Fibroblast of skin of left quadriceps (primary cell): ENCODE results near the gene CARD11.

Experiments
- DNase-seq, 2 experiments: peaks; one replicate each; pipeline ENCODE4 v3.0.0-alpha.2; 2013; ENCODE audit warnings: low read depth in 2 of 2

Gene CARD11

DNA sequence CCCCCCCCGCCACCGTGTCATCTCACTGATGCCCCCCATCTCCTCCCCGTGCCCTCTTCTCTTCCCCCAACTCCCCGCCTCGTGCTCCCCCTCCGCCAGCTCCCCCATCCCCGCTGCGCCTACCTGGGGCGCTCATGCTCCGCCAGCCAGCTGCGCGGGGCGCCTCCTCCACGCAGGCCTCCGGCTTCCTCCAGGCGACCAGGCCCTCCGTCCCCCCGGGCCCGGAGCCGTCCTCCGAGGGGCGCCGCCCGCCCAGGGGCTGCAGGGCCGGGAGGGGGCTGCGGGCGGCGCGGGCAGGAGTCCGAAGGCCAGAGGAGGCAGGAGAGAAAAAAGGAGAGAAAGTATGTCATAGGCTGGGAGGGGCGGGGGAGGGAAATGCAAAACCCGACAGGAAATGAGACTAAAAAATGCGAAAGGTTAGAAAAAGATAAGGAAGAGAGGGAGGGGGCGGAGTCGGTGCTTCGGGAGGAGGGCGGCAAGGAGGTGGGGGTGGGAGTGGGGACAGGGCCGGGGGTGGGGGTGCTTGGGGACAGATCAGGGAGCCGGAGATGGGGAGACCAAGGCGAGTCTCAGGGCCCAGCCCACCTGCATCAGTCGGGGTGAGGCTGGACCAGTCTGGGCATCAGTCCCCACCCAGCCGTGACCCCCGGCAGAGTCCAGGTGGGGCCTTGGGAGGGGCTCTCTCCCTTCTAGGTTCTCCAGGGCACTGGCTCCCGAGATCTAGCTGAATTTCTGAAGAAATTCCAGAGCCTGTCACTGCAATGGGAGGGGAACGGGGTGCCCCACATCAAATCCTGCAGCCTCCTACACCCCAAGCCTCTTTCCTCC lies at the start of gene CARD11:
TSS of gene CARD11 (minus strand) at position 324 of the 828 bp plus-strand sequence. CDS start 85,361 bp downstream, outside the sequence.
- DNase-seq, result no peak

DNA sequence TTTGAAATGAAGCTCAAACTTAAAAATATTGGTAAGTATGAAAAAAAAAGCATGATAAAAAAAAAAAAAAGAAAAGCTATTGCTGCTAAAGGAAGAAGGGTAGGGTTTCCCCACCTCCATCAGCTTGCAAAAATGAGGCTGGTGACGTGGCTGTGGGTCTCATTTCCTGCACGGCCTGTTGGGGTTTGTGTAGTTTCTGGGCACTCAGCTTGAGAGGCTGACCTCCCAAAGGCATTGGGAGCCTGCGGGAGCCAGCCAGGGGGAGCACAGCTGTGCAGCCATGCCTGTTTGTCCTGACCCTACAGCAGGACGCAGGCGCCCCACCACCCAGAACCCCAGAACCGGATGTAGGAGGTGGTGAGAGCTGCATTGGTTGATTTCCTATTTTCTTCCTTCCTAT lies 48.8 kb upstream of the CARD11 start:
- no peak for DNase-seq

DNA sequence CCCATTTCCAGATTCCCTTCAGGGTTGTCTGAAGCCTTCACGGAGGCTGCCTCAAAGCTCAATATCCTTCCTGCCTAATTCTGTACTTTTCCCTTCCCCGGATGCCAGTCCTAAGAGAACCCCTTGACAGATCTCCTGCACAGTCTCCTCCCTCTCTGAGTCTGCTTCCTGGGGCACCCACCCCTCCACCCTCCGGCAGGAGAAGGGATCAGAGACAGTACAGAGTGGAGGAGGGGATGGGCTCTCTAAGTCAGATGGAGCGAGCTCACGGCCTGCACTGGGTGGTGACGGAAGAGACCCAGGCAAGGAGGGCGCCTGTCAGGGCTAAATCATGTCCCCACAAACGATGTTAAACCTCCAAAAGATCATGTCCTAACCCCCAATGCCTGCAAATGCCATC lies 48.0 kb upstream of the CARD11 start:
- no peak for DNase-seq

DNA sequence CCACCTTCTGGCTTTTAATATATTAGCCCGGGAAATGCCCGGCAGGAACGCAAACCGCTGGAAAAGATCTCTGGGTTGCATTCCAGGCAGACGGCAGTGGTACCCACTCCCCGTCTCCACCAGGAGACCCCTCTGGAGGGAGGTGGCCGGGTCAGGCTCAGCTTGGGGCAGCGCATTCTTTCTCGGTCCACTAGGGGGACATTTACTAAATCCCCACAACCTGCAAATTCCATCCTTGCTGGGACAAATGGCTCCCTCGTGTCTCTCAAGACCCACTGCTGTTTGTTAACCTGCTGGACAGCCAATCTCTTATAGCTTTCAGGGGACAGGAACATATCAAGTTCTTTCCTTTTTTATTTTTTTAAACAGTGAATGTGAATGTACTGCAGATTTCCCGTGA lies 45.8 kb upstream of the CARD11 start:
- no peak for DNase-seq

DNA sequence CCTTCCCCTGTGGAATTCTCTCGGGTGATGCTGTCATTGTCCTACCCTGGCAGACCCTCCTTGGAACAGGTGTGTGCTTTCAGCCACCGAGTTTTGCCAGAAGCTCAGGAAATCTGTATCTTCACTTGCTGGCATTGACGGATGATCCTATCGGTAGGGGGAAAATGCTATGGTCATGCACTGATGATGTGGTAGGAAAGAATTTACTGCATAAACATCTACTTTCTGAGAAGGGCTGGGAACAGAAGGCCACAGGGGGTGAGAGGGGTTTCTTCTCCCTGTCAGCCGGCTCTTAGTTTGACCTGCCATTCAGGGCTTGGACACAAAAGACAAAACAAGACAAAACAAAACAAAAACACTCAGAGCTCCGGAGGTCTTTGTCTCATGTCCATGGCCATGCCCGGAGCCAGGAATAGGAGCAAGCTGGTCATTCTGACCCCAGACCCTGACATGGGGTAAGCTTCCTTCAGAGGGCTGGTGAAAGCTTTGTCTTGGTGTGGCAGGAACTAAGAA lies 43.6 kb upstream of the CARD11 start:
- no peak for DNase-seq

DNA sequence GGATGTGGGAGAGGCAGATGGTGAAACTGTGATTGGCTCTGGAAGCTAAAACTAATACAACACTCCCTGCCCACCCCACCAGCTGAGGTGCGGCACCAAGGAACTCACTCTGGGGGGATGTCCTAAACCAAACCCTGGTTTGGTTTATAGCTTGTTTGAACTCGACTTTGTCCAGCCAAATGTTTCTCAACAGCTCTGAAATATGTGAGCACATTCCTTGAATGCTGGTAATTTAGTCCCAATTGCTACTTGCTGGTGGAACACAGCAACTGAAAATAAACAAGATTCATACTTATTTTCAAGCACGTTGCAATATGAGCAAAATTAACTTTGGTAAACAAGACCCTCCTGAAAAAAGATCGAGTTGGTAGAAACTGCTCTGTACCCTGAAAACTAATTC lies 39.7 kb upstream of the CARD11 start:
- DNase-seq, result no peak

DNA sequence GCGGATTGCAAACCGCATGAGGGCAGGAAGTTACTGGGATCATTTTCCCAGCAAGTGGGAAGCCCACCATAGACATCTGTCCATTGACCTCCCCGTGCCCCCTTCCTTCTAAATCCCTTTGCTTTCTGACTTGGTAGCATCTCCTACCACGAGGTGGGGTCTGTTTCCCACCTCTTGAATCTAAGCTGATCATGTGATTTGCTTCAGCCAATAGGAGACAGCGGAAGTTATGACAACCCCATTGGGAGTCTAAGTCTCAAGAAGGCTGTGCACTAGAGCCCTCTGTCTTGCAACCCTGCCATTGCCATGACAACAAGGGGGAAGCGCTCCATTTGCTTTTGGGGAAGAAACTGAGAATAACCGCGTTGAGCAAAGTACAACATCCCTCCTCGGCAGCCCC lies 39.2 kb upstream of the CARD11 start:
- no peak for DNase-seq

DNA sequence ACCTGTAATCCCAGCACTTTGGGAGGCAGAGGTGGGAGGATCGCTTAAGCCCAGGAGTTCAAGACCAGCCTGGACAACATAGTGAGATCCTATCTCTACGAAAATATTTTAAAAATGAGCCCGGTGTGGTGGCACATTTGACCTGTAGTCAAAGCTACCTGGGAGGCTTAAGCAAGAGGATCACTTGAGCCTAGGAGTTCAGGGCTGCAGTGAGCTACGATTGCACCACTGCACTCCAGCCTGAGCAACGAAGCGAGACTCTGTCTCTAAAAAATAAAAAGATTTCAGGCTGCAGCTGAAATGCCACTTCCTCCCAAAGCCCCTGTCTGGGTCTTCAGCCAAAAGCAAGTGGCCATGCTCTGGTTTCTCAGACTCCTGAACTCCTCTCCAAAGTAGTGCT lies 38.7 kb upstream of the CARD11 start:
- DNase-seq, result no peak

DNA sequence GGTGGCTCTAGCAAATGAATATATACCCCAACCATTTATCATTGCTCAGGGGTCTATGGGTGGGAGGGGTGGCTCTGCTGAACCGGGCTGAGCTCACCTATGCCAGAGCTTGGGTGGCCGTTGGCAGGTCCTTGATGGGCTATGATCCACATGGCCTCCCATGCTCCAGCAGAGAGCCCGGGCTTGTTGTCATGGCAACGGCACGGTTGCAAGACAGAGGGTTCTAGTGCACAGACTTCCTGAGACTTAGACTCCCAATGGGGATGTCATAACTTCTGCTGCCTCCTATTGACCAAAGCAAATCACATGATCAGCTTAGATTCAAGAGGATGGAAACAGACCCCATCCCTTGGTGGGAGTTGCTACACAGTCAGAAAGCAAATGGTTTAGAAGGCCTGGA lies 36.4 kb upstream of the CARD11 start:
- DNase-seq, result no peak

DNA sequence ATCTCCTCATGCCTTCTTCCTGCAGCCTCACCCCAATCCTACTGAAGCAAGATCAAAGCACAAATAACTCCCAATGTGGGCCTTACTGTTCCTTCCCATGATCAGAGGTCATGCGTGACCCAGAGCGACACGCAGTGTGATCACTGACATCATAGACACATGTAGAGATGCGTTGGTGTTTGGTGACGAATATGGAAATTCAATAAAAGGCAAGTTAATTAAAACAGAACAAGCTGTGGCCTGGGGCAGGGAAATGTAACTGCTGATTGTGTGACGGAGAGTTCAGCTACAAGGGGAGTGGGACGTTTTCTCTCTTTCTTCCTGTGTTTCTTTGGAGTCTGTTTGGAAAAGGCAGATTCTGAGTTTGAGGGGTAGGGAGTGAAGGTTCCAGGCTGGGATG lies 34.8 kb upstream of the CARD11 start:
- DNase-seq, result no peak

DNA sequence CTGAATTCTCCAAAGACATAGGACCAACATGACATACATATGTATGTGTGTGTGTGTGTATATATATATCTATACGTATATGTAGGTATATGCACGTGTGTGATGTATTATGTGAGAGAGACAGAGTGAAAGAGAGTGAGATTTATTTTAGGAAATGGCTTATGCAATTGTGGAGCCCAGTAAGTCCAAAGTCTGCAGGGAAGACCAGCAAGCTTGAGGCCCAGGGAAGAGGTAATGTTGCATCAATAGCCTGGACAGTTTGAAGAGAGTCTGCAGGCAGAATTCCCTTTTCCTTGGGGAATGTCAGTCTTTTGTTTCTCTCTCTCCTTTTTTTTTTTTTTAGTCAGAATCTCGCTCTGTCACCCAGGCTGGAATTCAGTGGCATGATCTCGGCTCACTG lies 33.0 kb upstream of the CARD11 start:
- DNase-seq, result no peak

DNA sequence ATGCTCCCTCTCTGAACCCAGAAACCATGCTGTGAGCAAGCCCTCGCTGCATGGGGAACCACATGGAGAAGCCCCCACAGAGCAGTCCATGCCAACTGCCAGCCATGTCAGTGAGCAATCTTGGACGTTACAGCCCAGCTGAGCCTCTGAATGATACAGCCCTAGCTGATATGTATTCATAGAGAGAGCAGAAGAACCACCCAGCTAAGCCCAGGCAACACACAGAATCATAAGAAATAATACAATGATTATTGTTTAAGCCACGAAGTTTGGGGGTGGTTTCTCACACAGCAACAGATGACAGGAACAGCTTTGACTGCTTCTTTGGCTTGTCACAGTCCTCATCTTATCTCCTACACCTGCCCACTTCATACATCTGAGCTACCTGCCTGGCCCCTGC lies 32.5 kb upstream of the CARD11 start:
- DNase-seq, result no peak

DNA sequence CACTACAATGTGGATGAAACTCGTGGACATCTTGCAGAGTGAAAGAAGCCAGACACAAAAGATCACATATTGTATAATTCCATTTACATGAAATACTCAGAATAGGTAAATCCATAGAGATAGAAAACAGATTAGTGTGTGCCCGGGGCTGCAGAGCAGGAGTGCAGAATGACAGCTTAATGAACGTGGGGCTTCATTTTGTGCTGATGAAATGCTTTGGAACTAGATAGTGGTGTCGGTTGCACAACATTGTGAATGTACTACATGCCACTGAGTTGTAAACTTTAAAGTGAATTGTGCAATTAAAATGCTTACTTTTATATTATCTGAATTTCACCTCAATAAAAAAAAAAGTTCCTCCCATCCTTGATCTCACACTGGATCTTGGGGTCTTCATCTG lies 31.8 kb upstream of the CARD11 start:
- no peak for DNase-seq

DNA sequence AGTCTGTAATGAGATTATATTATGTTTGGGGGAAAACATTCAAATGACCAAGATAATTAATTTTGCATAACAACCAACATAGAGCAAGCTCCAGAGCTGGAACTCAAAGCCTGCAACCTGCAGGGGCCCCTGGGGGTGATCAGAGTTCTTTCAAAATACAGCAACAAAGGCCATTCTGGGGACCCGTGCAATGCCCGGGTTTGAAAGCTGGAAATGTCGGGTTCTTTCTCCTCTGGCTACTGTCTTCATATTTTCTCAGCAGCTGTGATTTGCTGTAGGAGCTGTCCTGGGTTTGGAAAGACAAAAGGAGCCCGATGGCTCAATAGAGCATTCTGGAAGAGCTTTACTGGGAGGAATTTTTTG lies 30.8 kb upstream of the CARD11 start:
- no peak for DNase-seq

DNA sequence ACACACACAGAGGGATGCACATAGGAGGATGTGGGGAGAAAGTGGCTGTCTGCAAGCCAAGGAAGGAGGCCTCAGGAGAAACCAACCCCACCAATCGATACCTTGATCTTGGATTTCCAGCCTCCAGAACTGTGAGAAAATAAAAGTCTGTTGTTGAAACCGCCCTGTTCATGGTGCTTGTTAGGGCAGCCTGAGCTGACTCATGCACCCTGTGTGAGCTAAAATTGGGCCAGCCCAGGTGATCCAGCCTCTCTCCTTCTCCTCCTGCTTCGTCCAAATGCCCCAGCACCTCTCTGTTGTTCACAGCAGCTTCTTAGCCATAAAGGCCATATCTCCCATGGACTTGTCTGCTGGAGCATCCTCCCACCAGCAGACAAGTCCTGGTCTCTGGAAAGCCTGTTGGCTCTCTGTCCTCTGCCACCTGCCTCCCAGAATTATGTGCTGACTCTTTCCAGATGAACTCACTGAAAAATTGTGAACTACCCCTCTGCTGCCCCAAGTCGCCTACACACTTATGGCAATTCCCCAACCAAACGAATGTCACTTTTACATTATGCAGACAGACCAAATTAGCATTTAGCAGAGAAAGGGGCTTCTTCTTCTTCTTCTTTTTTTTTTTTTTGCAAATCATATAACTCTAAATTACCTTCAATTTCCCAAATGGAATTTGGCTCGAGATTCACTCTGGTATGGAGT lies 30.2 kb upstream of the CARD11 start:
- no peak for DNase-seq

DNA sequence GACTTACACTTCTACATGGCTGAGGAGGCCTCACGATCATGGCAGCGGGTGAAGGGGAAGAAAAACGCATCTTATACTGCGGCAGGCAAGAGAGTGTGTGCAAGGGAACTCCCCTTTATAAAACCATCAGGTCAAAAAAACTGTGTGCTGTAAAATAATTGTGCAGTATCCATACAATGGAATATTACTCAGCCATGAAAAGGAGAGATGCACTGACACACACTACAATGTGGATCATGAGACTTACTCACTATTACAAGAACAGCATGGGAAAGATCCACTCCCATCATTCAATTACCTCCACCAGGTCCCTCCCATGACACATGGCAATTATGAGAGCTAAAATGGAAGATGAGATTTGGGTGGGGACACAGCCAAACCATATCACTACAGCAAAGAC lies 27.2 kb upstream of the CARD11 start:
- DNase-seq, result no peak

DNA sequence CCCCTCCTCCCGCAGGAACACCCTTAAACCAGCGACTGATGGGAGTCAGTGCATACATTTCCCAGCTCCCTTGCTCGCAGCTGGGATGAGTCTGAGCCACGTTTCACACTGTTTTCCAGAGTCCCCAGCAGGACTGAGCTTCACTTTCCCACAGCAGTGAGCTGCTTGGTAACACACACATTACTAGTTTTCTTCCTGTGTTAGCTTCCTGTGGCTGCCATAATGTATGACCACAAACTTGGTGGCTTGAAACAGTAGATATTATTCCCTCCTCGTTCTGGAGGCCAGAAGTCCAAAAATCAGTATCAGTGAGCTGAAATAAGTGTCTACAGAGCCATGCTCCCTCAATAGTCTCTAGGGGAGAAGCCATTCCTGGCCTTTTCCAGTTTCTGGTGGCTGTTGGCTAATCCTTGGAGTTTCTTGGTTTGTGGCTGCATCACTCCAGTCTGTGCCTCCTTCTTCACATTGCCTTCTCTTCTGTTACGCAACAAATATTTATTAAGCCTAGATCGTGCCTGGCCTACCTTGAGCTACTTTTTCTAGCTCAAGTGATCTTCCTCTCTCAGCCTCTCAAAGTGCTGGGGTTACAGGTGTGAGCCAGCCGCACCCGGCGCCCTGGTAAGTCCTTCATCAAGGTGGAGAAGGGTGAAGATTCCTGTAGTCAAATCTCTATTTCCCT lies 26.2 kb upstream of the CARD11 start:
- DNase-seq, result no peak

DNA sequence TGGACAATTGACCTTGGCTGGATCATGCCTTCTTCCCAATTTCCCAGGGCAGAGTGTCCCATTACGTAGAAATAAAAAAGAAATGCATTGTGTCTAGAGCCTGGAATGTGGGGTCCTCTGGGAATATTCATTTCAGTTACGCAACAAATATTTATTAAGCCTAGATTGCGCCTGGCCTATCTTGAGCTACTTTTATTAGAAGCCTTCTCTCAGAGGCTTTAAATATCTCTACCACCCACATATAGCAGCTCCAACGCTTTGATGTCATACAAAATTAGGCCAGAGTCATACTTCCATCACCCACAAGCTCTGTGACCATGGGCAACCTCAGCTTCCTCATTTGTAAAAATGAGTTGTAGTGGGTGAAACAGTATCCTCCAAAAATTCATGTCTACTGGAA lies 24.9 kb upstream of the CARD11 start:
- DNase-seq, result no peak

DNA sequence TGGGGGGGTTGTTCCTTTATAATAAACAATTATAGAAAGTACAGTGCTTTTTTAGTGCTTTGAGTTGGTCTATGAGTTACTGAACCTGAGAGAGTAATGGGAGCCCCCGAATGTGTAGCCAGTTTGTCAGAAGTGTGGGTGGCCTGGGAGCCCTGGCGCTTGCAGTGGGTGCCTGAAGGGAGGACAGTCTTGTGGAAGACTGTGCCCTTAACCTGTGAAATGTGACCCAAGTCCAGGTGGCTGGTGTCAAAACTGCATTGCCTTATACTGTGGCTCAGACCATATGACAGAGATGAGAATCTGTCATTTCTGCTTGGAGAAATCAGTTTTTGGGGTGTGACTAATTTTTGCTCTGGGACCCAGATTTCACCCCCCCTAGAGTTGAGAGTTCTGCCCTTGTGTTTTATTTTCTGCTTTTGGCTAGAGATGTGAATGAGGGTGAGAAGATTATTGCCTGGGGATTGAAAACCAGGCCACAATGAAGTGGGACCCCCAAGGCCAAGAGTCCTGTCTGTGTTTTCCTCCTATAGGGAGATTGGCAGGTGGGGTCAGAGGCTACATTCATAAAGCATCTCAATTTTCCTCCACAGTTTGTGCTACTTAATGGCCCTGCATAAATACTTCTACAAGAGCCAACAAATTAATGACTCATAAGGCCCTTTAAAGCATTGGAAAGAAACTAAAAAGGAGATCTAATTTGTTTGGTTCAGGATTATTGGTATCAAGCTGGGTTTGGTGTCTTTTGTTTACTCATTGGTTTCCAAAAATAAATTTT lies 24.1 kb upstream of the CARD11 start:
- DNase-seq, result no peak

DNA sequence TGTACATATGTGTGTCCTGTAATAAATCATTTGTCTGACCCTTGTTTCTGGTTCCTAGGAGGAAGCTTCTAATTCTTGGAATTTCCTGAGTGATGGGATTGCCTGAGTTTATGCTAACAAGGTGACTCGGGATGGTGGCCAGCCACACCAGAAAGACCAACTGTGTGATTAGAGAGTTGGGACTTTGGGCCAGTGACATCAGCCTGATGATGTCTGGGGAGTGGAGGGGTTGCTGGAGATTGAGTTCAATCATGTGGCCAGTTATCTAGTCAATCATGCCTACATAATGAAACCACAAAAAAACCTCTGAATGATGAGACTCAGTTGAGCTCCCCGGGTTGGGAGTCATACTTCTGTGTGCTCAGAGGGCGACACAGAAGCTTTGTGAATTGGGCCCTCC lies 23.5 kb upstream of the CARD11 start:
- no peak for DNase-seq

DNA sequence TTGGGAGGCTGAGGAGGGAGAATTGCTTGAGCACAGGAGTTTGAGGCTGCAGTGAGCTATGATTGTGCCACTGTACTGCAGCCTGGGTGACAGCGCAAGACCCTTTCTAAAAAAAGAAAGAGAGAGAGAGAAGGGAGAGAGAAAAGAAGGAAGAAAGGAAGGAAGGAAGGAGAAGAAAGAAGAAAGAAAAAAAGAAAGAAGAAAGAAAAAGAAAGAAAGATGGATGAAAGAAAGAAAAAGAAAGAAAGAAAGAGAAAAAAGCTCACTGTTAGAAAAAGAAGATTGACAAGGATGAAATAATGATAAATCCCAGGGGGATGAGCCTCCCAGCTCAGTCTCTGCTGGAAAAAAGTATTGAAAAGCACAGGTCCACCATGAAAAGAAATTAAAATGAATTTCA lies 22.8 kb upstream of the CARD11 start:
- no peak for DNase-seq

DNA sequence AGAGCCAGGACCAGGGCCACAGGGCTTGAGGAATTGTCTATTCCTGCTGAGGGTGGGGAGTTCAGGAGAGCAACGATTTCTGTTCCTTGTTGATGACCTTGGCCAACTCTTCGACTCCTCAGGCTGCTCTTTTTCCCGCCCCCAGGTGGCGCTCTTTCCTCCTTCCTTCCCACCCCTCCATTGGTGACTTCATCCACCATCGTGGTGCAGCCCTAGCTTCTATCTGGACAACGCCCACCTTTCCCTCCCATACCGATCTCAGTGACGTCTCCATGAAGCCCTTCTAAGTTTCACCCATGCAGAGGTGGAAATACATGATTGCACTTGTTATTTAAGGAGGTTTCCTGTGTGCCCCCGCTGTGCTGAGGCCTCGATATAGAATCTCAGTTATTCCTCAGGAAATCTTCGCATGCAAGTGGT lies 22.1 kb upstream of the CARD11 start:
- DNase-seq, result no peak
